Measurements from ENCODE around the gene OSBPL5.

Gene OSBPL5

GRCh38 chr11:3170044-3170755 is 5.1 kb upstream of the OSBPL5 start:
- Histone ChIP-seq H3K36me3 (ENCODE audit: control insufficient read depth in 2 of 2, insufficient read depth in 1 of 2, low read length in 2 of 2) (no peaks in the 10 kb centered on the region), H3K27ac (ENCODE audit: extremely low read depth, low read depth, low read length) (no peak overlapping the region), H3K4me3 (ENCODE audit: low read depth, low read length) (no peak overlapping the region), H3K9me3 (ENCODE audit: control insufficient read depth, insufficient read depth, low read depth, low read length) (no peaks in the 10 kb centered on the region), H3K4me1 (ENCODE audit: control insufficient read depth, insufficient read depth, low read length) (no peaks in the 10 kb centered on the region)
- ChIA-PET POLR2A (interaction anchor here (0.5 kb wide), 1 partner anchor 16 kb away, joined by 3 read pairs; no protein-coding TSS in a partner anchor), CTCF (no interaction called here)
- TF ChIP-seq ZNF629 (tag by site-specific recombination; IDR thresholded peaks at IDR 0.05) = no peak
- peak; percentile 5; the same call in 1 of the 2 replicates for TF ChIP-seq ZNF335 (tag by site-specific recombination; conservative IDR thresholded peaks at IDR 0.05)
- TF ChIP-seq KLF7 (tag by site-specific recombination; IDR thresholded peaks at IDR 0.05; ENCODE audit: borderline replicate concordance) = no peak
- TF ChIP-seq ZNF423 (tag by site-specific recombination; IDR thresholded peaks at IDR 0.05) = peak; percentile 23; the same call in 1 of the 2 replicates
- no peak for TF ChIP-seq ATF2 (tag by site-specific recombination; IDR thresholded peaks at IDR 0.05; ENCODE audit: low read depth)
- TF ChIP-seq ZBTB17 (tag by site-specific recombination; IDR thresholded peaks at IDR 0.05) = 0 out of 2 replicates have a peak, but pooled peaks have one; percentile 2
- TF ChIP-seq GLIS1 (tag by site-specific recombination; IDR thresholded peaks at IDR 0.05) = peak; percentile 94
- no peak for TF ChIP-seq ZNF510 (tag by site-specific recombination; IDR thresholded peaks at IDR 0.05; ENCODE audit: insufficient replicate concordance)
- peak; percentile 67; the same call in 1 of the 2 replicates for TF ChIP-seq EGR2 (tag by site-specific recombination; IDR thresholded peaks at IDR 0.05; ENCODE audit: low read depth)
- TF ChIP-seq ZNF114 (tag by site-specific recombination; IDR thresholded peaks at IDR 0.05) = no peak
- no peak for TF ChIP-seq ZNF544 (tag by site-specific recombination; IDR thresholded peaks at IDR 0.05)
- no peak for TF ChIP-seq ZNF561 (tag by site-specific recombination; IDR thresholded peaks at IDR 0.05; ENCODE audit: borderline replicate concordance)
- TF ChIP-seq REPIN1 (tag by site-specific recombination; IDR thresholded peaks at IDR 0.05; ENCODE audit: low read depth) = no peak
- TF ChIP-seq ZNF404 (tag by site-specific recombination; IDR thresholded peaks at IDR 0.05) = no peak
- TF ChIP-seq ZNF362 (tag by site-specific recombination; IDR thresholded peaks at IDR 0.05) = no peak
- TF ChIP-seq ZBTB49 (tag by site-specific recombination; IDR thresholded peaks at IDR 0.05; ENCODE audit: low read depth) = no peak
- TF ChIP-seq PATZ1 (tag by site-specific recombination; IDR thresholded peaks at IDR 0.05) = no peak

Data from HEK293 (cell line).